ENCODE data around the gene LARGE1. TPM values are rescaled to one million over a fixed set of nuclear protein-coding genes. Genes with fewer than 3 reads are reported as not detected.

The LARGE1 gene
- total RNA-seq, 1 donor from 2014 or later, result 35.7 TPM

DNA sequence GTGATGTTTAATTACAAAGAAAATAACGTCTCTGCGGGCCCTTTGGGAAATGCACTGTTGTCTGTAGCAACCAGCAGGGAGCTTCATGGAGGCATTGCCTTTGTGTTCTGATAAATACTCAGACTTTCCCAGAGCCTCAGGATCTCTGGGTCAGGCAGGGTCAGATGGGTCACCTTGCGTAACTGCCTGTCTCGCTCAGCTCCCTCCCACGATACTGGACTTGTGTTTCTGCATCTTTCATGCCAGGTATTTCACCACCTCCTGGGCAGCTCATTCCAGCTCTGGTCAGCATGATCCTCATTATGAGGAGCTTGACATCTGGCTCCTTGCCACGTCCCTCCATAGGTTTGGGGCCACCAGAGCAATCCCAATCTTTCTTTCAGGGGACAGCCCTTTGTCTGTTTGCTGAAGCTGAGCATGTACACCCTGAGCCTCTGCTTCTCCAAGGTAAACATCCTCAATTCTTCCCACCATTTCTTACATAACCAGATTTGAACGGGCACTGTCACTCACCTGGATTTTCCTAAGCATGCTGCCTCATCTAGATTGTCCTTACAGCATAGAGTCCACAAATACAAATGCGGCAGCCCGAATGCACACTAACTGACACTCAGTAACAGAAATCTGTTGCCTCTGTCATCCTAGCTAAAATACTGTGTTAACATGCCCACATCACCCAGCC is 162.3 kb downstream of the LARGE1 start:
- peaks cover 5% of the 10 kb centered on the region for H3K4me1 Mint-ChIP-seq
- no peak for DNase-seq (ENCODE audit: low spot score in 2 of 2, unreplicated experiment in 2 of 2)
- H3K27me3 Mint-ChIP-seq (ENCODE audit: low read depth), result no peaks in the 10 kb centered on the region
- H3K9me3 Mint-ChIP-seq, result peaks cover 5% of the 10 kb centered on the region
- no peak overlapping the region for H3K4me3 Mint-ChIP-seq
- TF ChIP-seq, protein P1, sequence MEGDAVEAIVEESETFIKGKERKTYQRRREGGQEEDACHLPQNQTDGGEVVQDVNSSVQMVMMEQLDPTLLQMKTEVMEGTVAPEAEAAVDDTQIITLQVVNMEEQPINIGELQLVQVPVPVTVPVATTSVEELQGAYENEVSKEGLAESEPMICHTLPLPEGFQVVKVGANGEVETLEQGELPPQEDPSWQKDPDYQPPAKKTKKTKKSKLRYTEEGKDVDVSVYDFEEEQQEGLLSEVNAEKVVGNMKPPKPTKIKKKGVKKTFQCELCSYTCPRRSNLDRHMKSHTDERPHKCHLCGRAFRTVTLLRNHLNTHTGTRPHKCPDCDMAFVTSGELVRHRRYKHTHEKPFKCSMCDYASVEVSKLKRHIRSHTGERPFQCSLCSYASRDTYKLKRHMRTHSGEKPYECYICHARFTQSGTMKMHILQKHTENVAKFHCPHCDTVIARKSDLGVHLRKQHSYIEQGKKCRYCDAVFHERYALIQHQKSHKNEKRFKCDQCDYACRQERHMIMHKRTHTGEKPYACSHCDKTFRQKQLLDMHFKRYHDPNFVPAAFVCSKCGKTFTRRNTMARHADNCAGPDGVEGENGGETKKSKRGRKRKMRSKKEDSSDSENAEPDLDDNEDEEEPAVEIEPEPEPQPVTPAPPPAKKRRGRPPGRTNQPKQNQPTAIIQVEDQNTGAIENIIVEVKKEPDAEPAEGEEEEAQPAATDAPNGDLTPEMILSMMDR (IDR thresholded peaks at IDR 0.05; ENCODE audit: unreplicated experiment), result no peak
- H3K36me3 Mint-ChIP-seq, result peaks cover 2% of the 10 kb centered on the region
- no peak overlapping the region for H3K27ac Mint-ChIP-seq

- TF ChIP-seq, protein P1 (IDR thresholded peaks at IDR 0.05; ENCODE audit: unreplicated experiment), result no peak
- H3K9me3 Mint-ChIP-seq, result peaks cover 10% of the 10 kb centered on the region
- peaks cover 5% of the 10 kb centered on the region for H3K36me3 Mint-ChIP-seq
- no peak overlapping the region for H3K4me3 Mint-ChIP-seq
- H3K4me1 Mint-ChIP-seq, result peaks cover 5% of the 10 kb centered on the region
- DNase-seq (ENCODE audit: low spot score in 2 of 2, unreplicated experiment in 2 of 2), result no peak
- no peak overlapping the region for H3K27ac Mint-ChIP-seq
- no peaks in the 10 kb centered on the region for H3K27me3 Mint-ChIP-seq (ENCODE audit: low read depth)
These were observed 163.1 kb downstream of the LARGE1 start for GRCh38 chr22:33757041-33757801.

DNA sequence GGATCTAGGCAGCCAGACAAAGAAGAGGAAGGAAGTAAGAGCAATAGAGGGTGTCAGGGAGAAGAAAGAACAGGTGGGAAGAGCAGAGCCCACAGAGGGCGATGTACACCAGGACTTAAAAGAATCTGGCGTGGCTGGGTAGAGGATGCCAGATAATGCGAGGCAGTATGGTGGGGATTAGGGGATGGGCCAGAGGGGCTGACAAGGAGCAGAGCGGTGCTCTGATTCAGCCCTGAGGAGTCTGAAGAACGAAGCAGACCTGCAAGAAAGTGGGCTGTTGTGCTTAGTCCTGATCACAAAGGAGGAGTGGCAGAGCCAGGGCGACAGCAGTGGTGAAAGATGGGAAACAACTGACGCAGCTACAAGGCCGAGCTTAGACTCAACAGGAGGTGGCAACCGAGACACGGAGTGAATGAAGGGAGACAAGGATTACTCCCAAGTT is 163.7 kb downstream of the LARGE1 start:
- peaks cover 5% of the 10 kb centered on the region for H3K4me1 Mint-ChIP-seq
- no peak overlapping the region for H3K27ac Mint-ChIP-seq
- DNase-seq (ENCODE audit: low spot score in 2 of 2, unreplicated experiment in 2 of 2), result no peak
- peaks cover 13% of the 10 kb centered on the region for H3K9me3 Mint-ChIP-seq
- peaks cover 5% of the 10 kb centered on the region for H3K36me3 Mint-ChIP-seq
- no peaks in the 10 kb centered on the region for H3K27me3 Mint-ChIP-seq (ENCODE audit: low read depth)
- TF ChIP-seq, protein P1 (IDR thresholded peaks at IDR 0.05; ENCODE audit: unreplicated experiment), result no peak
- H3K4me3 Mint-ChIP-seq, result no peak overlapping the region

DNA sequence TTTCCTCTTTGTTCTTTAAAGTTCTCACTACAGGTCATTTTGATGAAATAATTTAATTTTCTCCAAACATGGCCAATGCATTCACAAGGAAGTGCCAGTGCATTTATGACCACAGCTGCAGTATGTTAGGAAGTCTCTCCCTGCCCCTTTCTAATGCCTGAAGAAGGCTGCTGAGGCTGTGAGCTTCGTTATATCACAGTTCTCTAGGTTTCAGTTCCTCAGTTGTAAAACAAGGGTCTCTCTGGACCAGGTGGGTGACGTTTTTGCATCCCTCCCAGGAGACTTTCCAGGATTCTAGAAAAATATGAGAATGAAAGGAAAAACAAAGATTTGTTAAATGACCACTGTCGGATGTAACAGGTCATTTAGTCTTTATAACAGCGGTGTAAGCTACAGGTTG is 171.6 kb downstream of the LARGE1 start:
- Mint-ChIP-seq H3K4me1 (no peaks in the 10 kb centered on the region), H3K27me3 (ENCODE audit: low read depth) (no peaks in the 10 kb centered on the region), H3K27ac (no peak overlapping the region), H3K9me3 (peaks cover 13% of the 10 kb centered on the region), H3K4me3 (no peak overlapping the region), H3K36me3 (peaks cover 5% of the 10 kb centered on the region)
- TF ChIP-seq, protein P1 (IDR thresholded peaks at IDR 0.05; ENCODE audit: unreplicated experiment), result no peak
- no peak for DNase-seq (ENCODE audit: low spot score in 2 of 2, unreplicated experiment in 2 of 2)

DNA sequence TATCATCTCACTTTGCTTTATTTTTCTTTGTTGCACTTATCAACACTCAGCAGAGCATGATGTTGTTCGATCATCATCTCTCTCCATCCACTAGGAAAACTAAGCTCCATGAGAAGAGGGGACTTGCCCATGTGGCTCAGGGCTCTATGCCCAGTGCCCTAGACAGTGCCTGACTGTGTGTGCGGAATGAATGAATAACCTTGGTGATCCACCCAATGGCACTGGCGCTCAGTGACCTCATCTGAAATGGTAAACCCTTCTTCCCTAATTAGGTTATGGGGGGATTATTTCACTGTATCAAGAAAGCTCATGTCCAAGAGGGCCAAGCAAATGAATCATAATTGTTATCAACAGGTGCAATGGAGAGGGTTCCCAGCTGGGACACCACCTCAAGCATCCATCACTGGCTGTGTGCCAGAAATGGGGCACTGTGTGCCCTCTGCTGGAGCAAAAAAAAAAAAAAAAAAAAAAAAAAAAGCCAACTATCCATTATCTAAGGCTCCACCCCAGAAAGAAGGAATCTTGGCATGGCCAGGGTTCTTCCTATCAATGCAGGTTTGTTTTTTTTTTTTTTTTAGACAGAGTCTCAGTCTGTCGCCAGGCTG is 172.6 kb downstream of the LARGE1 start:
- H3K4me1 Mint-ChIP-seq, result no peaks in the 10 kb centered on the region
- H3K27me3 Mint-ChIP-seq (ENCODE audit: low read depth), result no peaks in the 10 kb centered on the region
- H3K36me3 Mint-ChIP-seq, result peaks cover 4% of the 10 kb centered on the region
- no peak overlapping the region for H3K4me3 Mint-ChIP-seq
- H3K9me3 Mint-ChIP-seq, result peaks cover 12% of the 10 kb centered on the region
- TF ChIP-seq, protein P1 (IDR thresholded peaks at IDR 0.05; ENCODE audit: unreplicated experiment), result no peak
- DNase-seq (ENCODE audit: low spot score in 2 of 2, unreplicated experiment in 2 of 2), result no peak
- H3K27ac Mint-ChIP-seq, result no peak overlapping the region

Data from mesothelial cell of epicardium (in vitro differentiated cells).